ENCODE results near the gene CPS1.

- TF ChIP-seq POLR2A (IDR thresholded peaks at IDR 0.05; ENCODE audit: low read length) (no peak), GATA1 (IDR thresholded peaks at IDR 0.05; ENCODE audit: low read depth, low read length) (no peak)
Observed at GRCh38 chr2:210548878-210549384, 7.5 kb upstream of the CPS1 start.
